Activated CD4-positive, alpha-beta T cell treated with anti-CD3 and anti-CD28 coated beads, Interleukin-2, Interleukin-6, amounts not matched to agents 100 ng/mL and 50 ng/mL, durations not matched to agents 16 hours and 8 hours (primary cell): Measurements from ENCODE around the gene ART4.
A peak's percentile ranks its signal among the peaks of the same experiment; 100 is the strongest.

Experiments used
- DNase-seq: peaks from one replicate; pipeline ENCODE4 v3.0.0-alpha.2; 2020

The ART4 gene

DNA sequence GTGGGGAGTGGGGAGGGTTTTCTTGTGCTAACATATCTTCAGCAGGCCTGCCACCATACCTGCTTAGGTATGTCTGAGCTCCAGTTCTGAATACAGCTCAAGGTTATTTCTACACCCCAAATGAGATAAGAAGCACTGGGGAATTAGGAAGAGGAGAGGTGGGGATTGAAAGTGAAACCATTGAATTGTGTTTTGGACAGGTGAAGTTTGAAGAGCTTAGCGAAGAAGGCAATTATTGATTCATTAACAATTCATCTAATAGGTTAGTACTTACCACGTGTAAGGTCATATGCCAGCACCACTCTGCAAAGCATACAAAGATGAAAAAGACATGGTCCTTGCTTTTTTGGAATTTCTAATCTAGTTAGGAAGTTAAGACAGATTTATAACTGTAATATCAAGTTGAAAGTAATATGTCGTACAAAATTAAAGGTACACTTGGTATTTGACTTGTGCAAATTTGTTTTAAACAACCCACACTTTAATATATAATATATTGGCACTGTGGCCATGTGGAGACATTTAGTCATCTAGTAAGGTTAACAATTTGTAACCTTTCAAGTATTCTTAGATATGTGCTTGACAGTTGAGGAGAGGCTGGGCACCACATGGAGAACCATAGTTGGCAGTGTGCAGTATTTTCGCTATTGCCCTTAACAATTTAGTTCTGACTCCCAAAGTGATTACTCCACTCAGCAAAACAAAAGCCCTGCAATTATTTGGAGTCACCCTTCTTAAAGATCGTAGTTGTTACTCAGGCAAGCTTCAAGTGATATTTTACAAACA, 33.0 kb downstream of the ART4 start:
- DNase-seq, result no peak

DNA sequence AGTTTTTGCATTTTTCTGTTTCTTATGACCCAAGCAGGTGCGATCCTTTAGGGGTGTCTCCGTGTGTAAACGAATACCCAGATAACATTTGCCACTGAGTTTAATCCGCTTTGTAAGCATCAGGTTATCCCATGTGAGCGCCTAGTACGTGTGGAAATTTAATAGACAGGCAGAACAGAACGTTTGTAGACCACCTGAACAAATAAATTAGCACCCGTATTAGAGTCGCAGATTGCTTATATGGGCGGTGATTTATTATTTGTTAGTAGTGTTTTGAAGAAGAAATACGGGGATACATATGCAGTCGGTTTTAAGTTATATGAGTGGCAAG, 39.5 kb downstream of the ART4 start:
- no peak for DNase-seq

DNA sequence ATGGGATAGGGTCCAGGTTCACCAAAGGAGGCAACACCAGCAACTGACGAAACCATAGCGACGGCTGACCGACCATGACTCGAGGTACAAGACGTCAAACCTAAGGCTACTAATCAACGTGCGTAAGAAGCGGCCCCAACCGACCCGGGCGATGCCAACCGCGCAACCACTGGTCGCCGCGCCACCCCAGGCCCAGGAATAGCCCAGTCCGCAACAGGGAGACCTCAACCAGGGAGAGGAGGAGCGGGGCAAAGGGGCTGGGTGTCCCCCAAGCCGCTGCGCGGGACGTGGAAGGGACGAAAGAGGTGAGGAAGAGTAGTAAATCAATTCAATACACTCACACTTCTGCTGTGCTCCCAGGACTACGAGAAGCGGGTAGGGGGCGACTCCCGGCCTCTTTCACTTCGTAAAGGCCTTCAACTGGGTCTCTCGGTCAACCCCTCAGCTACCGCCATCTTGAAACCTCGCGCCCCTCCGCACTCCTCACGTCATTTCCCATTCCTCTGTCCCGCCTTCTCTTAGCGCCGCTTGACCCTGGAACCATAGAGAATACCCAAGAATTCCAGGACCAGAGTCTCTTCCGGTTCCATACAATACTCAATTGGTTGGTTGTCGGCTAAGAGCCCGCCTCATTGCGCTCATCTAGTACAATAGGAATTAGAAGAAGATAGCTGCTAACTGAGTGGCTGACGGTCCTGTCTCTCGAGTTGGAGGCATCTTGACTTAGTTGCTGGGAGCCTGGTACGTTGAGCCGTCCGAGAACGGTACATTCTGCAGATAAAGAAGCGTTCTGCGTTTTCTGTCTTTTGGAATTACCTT, 40.1 kb downstream of the ART4 start, which contains the start of the genes C12orf60 and WBP11:
Gene C12orf60 (plus strand): TSS at position 660 of the 819 bp plus-strand sequence. CDS start 19,266 bp downstream, outside the sequence.
Gene WBP11 (minus strand): TSS at position 468 of the 819 bp plus-strand sequence. CDS start 2,095 bp downstream, outside the sequence.
- peak; percentile 96 for DNase-seq

DNA sequence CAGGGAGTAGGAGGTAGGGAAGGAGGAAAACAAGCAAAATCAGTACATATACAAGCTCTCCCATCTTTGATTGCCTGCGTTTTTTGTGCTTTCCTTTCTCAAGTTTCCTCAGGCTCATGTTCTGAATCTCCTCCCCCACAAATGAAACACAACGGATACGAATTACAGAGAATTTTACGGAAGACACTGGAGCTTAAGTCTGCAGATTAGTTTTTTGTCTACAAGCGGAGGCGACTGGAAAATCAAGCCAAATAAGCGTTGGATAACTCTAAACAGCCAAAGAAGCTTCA, 40.7 kb downstream of the ART4 start:
- no peak for DNase-seq

DNA sequence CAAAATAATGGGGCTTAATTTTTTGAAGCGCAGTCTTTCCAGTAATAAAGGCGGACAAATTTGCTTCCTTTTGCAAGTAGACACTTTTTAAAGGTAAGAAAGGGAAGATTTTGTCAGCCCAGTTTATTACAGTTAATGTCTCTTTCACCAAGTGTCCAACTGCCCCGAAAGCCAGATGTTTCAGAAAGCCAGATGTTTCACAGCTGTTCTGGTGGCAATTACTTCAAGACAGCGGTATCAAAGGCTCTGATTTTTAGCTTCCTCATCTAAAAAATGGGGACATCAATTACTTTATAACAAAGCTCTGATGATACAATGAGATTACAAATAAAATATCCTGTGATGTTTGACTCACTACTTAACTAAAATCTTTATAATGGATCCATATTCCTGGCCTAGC, 41.1 kb downstream of the ART4 start:
- DNase-seq, result no peak

DNA sequence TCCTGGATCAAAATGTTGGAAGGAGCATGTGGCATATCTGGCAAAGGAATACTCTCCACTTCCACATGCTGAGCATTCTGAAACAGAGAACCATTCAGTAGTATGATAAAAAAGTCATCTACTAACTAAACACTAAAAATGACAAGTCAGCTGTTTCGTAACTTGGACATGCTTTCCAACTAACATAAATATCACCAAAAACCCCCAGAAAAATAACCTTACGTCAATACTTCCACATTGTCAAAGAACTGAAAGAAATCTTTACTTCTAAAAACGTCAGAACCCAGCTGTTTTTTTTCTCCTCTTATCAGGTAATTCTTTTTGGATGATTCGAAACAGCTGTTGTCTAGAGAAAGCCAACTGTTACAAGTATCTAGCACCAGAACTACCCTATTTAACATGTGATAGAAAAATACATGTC, 48.3 kb downstream of the ART4 start:
- DNase-seq, result no peak

DNA sequence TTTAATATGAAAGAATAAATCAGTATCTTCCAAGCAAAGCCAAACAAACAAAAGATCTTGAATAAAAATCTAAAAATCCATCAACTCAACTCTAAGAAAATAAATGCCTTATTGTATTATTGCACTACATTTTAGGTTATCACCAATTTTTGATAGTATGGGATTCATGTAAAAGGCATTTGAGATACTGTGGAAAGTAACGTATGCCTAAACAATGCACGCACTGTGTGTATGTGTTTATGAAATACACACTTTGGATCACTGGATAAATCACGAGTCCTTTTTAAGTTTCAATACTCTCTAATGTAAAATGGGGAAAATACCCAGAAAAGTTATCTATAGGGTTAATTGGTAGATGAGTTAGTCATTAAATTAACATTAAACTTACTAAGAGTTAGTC, 57.8 kb downstream of the ART4 start:
- DNase-seq, result no peak

DNA sequence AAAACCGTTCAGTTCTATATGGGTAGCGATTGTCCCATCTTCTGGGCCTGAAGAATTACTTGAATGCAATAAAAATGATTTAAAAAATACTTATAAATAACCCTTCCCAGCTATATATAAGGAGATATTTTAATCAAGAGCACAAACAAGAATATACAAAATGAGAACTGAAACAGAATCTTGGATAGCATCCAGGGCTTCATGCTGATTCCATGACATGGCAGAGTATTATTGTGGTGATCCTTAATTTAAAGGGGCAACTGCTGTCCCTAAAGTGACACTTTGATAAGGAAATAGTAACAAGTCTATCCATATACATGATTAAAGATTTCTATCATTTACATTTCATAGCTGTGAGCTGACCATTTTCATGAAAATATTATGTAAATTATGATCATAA, 58.9 kb downstream of the ART4 start:
- DNase-seq, result no peak

DNA sequence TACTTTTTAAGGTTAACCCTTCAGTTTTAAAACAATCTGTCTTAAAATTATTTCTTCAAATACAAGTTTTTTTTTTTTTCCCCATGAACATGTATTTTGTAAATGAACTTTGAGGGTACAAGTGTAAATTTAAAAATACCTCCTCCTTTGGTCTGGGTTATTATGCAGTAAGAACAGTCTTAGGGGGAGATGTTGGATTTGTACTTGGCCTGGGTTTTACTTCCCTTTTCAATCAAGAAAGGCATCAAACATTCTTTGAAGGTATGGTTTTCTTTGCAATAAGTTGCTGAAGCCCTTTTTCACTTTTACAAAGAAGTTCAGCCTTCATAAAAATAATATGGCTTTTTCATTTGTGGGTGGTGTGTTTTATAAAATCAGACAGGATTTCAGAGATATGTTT, 60.6 kb downstream of the ART4 start:
- no peak for DNase-seq

DNA sequence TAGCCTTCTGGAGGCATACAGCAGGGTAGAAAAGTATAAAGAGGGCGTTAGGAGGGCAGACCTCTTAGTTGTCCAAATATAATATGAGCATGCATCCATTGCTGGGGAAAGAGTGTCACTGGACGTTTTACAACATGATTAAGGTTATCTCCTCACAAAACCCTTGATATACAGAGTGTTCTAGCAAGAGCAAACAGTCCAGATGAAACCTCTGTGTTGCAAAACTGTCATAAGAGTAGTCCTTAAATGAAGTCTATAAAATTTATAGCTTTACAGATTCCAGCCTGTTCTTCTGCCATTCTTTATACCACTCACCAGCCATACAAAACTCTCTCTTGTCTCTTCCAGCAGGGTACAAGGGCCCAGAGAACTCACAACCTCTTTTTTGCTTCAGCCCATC, 61.8 kb downstream of the ART4 start:
- no peak for DNase-seq

DNA sequence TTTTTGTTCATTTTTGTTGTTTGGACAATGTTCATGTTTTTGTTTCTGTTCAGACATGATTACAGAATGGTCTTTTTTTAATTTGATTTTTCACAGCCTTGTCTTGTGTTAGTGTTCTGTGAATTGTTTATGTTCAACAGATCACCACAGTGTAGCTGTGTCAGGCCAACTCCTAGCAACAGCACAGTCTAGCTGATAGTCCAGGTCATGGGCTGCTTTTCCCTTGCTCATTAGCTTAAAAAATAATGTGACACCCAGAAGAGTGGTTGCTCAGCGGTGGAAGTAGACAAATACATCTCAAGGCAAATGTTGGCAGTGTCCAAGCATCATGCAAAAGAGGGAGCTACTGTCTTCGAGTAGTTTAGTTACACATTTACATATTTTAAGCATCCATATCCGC, 62.5 kb downstream of the ART4 start:
- no peak for DNase-seq

DNA sequence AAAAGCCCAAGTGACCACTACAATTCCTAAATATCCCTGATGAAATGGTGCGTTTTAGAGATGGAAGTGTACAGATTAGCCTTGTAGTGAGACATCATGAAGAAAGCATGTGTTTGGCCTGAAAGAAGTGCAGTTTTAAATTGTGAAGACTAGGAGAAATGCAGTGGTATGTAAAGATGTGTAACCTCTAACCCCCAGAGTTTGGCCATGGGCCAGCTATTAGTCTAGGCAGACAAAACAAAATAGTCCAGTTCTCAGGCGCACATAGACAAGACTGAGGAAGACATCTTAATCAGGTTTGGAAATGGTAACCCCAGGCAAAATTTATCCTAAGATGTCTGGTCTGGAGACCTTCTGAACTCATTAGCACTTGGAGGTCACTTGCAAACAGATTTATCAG, 63.5 kb downstream of the ART4 start:
- DNase-seq, result no peak

DNA sequence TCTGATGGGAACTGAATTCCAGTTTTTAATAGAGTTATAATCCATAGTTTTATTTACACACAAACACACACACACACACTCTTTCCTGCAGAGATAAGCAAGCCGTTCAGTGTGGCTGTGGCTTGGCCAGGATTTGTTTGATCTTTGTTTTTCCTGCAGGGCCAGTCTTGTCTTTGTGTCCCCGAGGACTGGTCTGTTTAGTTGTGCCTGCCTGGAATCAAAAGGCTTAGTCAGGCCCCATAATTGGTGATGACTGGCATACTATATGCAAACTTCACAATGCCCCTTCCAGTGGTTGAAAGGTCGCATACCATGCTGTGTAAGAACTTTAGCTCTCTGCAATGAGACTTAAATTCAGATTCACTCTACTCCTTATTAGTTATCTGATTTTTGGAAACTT, 66.1 kb downstream of the ART4 start:
- DNase-seq, result no peak

DNA sequence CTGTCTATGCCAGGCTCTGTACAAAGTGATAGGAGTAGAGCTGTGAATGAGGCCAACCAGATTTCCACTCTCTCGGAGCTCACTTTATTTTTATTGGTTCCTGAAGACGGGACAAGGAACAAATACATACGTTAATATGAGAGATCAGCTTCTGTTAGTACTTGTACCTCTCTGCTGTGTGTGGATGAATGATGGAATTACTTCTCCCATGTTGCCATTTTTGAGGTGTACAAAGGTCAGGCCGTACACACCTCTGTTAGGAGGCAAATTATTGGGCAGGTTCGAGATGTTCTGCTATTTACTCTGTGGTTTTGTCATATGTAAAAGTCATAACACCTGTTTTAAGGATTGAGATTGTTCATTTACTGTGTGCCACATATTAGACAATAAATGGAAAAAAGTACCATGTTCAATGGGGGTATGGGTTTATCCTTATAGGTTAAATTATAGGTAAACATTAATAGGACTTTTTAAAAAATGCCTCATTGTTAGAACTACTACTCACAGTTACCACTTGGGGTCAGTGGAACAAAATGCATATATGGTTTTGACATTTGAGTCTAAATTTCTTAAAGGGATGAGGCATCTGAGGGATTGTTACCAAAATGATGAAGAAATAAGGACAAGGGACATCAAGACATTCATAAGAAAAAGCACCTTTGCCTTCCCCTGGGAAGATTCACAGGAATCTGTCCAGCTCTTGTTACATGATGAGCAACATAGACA, 66.9 kb downstream of the ART4 start:
- peak; percentile 17 for DNase-seq

DNA sequence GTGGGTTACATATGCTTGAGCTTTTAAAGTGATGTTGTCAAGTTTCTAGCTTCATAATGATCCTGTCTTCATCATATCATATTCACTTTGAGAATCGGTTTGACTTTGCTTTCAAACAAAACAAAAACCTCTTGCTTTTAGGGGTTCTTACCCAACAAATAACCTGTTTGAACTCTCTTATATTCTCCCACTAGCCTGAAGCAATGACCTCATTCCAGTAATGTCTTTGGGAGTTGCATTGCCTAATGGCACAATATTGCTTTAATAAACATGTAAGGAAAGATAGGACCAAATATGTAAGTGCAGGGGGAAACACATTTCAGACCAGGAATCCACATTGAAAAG, 67.7 kb downstream of the ART4 start:
- DNase-seq, result peak; percentile 36
